GM18502 (cell line): ENCODE measurements around the gene CNN2.

Source experiments
- ATAC-seq: cut with Tn5 transposase; IDR thresholded peaks from one replicate; pipeline ENCODE4 v1.9.1; 2021; ENCODE audit warnings: mild to moderate bottlenecking; ENCODE audit not compliant: unreplicated experiment, poor library complexity

CNN2 gene

GRCh38 chr19:1025960-1026782, at the start of gene CNN2:
CNN2 (plus strand) TSS chr19:1026608; CDS start chr19:1026662, 54 bp downstream.
- peak; percentile 50 for ATAC-seq

GRCh38 chr19:977058-977464, 49.3 kb upstream of the CNN2 start:
- no peak for ATAC-seq

GRCh38 chr19:979318-979741, 47.1 kb upstream of the CNN2 start:
- no peak for ATAC-seq

- ATAC-seq = no peak
These were observed 46.0 kb upstream of the CNN2 start for GRCh38 chr19:980133-980998.

GRCh38 chr19:982567-983170, 43.7 kb upstream of the CNN2 start:
- peak; percentile 45 for ATAC-seq

GRCh38 chr19:984165-984967, 42.0 kb upstream of the CNN2 start, which contains the start of gene WDR18:
WDR18 (plus strand) TSS chr19:984345; CDS start chr19:984354, 9 bp downstream.
- peak; percentile 77 for ATAC-seq

- no peak for ATAC-seq
These were observed 40.3 kb upstream of the CNN2 start for GRCh38 chr19:986083-986482.

GRCh38 chr19:988081-988480, 38.3 kb upstream of the CNN2 start:
- no peak for ATAC-seq

- ATAC-seq = no peak
These were observed 37.9 kb upstream of the CNN2 start for GRCh38 chr19:988510-988909.

GRCh38 chr19:989381-990081, 36.9 kb upstream of the CNN2 start:
- no peak for ATAC-seq

GRCh38 chr19:990119-990571, 36.3 kb upstream of the CNN2 start:
- ATAC-seq = no peak

- no peak for ATAC-seq
These were observed 35.7 kb upstream of the CNN2 start for GRCh38 chr19:990746-991145.

GRCh38 chr19:991174-991931, 35.1 kb upstream of the CNN2 start:
- ATAC-seq = no peak

- ATAC-seq = no peak
These were observed 34.3 kb upstream of the CNN2 start for GRCh38 chr19:991932-992669.

- ATAC-seq = no peak
These were observed 33.7 kb upstream of the CNN2 start for GRCh38 chr19:992670-993055.

- ATAC-seq = no peak
These were observed 33.0 kb upstream of the CNN2 start for GRCh38 chr19:993361-993830.

- ATAC-seq = no peak
These were observed 32.5 kb upstream of the CNN2 start for GRCh38 chr19:993831-994393.
